ENCODE measurements around the gene MAGI2.
"Not testable (repeated sequence)": the region's sequence is repeated elsewhere in the genome, so short reads cannot be mapped to it uniquely, and the experiment has no call there.

The MAGI2 gene

DNA sequence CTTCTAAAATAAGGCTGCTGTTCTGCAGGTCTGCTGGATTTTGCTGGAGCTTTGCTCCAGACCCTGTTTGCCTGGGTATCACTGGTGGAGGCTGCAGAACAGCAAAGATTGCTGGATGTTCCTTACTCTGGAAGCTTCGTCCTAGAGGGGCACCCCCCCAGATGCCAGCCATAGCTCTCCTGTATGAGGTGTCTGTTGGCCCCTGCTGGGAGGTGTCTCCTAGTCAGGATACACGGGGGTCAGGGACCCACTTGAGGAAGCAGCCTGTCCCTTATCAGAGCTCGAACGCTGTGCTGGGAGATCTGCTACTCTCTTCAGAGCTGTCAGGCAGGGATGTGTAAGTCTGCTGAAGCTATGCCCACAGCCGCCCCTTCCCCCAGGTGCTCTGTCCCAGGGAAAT is 382.3 kb downstream of the MAGI2 start:
- in situ Hi-C loops (cut with HindIII; ENCODE audit: low sequenced_read_pairs): not testable (repeated sequence)

DNA sequence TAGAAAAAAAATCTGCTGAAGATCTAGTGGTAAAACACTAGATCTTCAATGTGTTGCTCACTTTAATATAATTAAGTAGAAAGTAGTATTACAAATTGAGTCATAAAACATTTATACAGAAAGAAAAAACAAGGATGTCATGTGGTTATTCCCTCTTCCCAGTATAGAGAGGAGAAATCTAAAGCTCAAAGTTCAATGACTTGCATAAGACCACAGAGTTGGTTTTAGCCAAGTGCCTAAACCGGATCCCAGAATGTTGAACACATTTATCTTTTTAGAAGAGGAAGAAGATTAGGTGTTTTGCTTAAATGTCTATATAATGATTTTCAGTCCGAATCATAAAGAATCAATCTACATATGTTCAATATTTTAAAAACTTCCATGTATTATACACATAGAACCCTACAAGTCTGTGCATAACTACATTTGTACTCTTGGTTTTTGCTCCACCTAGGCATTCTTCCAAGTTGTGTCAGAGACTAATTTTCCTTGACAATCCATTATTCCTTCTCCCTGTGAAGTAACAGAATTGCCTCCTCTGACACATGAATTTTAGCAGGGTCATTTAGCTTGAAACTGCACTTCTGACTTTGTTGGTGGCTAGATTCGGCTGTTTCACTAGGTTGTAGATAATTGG is 389.2 kb downstream of the MAGI2 start:
- in situ Hi-C loops (cut with HindIII; ENCODE audit: low sequenced_read_pairs): no loop called here

DNA sequence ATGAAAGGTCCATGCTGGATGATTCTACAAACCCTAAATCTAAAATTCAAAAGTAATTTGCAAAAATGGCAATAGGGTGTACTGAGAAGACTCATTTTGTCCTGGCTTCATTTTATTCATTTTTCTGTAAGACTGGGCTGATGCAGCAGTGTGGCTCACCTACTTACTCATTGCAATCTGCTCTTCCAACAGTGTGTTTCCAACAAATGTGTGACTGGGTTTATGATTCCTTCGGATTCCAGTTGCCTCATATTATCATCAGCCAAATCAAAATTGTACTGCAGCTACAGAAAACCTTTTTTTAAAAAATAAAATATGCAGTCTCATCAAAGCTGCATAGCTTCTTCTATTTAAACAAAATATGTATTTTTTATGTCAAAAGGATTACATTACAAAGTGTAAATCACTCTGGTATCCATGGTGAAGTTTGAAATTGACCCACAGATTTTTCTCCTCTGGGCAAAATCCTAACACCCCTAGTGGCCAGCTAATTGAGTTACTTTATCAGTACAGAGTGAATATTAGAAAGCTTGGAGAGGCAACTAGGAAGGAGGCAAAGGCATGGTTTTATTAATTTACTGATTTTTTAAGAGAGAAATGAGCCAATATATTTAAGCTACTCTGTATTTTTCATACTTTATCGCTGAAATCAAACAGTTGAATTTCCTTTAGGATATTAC is 390.3 kb downstream of the MAGI2 start:
- in situ Hi-C loops (cut with HindIII; ENCODE audit: low sequenced_read_pairs): no loop called here

DNA sequence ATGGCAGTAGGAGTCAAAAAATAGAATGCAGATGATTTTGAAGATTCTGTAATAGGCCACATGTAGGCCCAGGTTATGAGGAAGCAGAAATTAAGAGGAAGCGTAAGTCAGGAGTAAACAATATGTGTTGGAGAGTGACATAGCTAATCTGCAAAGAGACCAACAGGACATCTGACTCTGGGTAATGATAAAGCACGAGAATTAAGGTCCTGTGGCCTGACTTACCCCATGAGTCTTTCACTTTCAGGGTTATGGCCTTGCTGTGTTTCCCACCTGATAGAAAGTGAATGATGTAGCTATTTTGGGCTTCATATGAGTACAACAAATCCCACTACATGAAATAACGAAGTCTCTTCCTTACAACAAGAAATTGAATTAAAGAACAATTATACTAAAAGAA is 393.0 kb downstream of the MAGI2 start:
- in situ Hi-C loops (cut with HindIII; ENCODE audit: low sequenced_read_pairs): no loop called here

DNA sequence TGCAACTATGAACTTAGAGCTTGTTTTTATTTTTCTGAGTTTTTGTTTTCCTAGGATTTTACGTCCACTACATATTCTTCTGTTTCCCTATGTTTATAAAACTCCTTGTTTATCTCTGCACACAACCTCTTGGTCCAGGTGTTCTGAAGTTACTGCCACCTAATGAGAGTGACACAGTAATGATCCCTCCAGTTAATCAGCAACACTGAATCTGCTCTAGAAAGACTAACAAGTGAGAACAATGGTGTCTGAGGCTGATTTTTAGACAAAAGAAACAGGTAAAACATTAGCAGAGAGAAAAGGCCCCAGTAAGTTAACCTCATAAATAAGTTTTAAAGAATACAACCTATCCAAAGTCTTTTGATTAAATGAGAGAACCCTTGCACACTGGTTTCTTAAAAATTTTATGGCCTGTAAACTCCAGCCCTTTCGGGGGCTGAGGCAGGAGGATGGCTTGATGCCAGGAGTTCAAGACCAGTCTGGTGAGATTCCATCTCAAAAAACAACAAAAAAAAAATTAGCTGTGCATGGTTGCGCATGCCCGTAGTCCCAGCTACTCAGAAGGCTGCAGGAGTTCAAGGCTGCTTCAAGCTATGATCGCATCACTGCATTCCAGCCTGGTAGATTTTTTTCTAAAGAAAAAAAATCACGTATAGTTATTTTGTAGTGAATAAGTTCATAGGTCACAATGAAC is 397.6 kb downstream of the MAGI2 start:
- in situ Hi-C loops (cut with HindIII; ENCODE audit: low sequenced_read_pairs): no loop called here

DNA sequence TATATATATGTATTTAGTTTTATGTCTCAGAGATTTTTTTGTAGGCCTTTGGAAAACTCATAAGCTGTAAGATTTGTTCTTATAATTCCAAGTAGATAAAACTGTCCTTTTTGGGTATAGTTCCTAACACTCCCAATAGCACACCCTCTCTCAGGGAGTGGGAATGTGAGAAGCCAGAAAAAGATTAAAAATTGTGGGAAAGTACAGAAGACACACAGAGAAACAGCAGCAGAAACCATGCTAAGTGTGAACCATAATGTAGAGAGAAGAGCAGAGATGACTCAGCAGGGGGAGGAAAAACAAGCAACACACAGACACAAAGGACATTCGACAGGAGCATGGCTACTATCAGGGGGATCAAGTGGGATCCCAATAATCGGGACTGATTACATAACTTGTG is 401.6 kb downstream of the MAGI2 start:
- in situ Hi-C loops (cut with HindIII; ENCODE audit: low sequenced_read_pairs): no loop called here

DNA sequence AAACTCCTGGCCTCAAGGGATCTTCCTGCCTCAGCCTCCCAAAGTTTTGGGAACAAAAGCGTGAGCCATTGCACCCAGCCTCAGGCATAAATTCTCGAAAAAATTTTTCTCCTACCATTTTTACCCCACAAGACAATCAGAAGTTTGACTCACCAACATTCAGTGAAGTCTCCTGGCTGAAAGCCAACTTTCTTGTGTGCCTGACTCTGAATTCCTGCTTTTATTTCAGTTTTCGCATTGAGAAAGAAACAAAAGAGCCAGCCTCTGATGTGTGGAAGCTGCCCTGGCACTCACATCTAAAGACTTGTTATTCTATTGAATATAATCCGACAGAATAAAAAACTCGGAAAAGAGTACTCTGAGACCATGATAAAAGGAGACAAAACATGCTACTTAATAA is 402.9 kb downstream of the MAGI2 start:
- in situ Hi-C loops (cut with HindIII; ENCODE audit: low sequenced_read_pairs): no loop called here

DNA sequence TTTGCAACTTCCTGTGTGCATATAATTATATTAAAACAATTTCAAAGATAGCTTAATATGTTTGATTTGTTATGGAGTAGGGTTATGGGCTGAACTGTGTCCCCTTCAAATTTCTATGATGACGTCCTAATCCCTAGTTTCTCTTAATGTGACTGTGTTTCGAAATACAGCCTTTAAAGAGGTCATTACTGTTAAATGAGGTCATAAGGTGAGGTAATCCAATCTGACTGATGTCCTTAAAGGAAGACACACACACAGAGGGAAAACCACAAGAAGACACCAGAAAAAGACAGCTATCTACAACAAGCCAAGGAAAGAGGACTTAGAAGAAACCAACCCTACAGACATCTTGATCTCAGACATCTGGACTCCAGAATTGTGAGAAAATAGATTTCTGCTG is 407.4 kb downstream of the MAGI2 start:
- in situ Hi-C loops (cut with HindIII; ENCODE audit: low sequenced_read_pairs): no loop called here

DNA sequence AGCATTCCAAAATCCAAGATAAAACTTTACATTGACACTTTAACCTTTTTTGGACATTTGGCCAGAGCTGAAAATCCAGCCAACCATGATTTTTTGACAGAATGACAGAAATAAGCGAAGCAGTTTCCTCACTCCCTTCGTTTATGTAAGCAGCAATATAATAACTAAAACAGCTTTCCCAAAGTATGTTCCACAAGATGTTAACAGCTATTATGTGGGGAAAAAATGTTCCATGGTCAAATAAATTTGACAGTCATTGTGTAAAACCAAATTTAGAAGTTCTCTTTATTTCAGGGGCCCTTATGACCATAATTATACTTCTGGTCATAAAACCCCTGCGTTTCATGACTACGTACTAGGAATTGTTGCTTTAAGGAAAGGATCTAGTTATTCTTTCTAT is 416.5 kb downstream of the MAGI2 start:
- in situ Hi-C loops (cut with HindIII; ENCODE audit: low sequenced_read_pairs): no loop called here

DNA sequence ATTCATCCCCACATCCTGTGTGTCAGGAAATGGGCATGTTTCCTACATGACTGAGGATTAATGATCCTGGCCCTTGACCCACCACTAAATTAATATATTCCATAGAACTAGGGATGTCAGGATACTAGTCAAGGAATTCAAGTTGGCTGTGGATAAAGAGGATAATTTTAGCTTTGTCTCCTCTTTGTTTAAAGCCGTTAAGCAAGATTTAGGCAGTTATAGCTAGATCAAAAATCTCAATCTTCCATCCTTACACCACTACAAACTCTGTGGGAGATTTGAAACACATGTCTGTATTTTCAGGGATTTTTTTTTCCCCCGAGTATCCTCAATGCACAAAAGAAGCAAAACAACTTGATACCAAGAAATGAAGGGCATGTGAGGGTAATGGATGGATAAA is 417.1 kb downstream of the MAGI2 start:
- in situ Hi-C loops (cut with HindIII; ENCODE audit: low sequenced_read_pairs): no loop called here

DNA sequence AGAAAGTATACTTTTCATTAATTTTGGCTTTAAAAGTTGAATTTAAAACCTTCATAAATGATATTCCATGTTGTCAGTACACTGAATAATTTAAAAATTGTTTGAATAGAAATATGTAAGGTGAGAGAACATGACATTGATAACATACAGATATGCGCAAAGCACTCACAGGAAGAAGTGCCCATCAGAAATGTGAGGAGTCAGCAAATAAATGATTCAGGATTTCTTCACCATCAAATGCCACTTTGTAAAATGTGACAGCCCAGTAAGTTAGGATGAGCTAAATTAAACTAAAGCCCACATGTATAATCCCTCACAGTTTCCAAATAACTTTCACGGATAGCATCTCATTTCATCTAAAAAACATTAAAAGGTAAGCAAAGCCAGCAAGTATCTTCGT is 417.6 kb downstream of the MAGI2 start:
- in situ Hi-C loops (cut with HindIII; ENCODE audit: low sequenced_read_pairs): no loop called here

DNA sequence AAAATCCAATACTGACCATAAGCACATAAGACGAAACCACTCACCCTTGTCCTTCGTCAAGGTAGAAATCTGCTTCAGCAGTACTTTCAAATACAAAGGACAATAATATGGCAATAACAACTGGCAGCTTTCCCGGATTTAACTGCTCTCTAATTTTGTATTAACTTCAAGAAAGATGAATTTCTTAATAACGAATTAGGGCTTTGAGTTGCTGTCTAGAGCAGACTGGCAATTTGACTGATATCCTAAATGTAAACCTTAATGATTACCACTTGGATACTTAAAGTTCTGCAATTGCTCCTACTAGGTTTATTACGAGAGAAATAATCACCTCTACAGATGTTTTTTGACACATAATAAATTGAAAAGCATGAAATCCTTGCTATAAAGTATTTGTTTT is 418.7 kb downstream of the MAGI2 start:
- in situ Hi-C loops (cut with HindIII; ENCODE audit: low sequenced_read_pairs): no loop called here

DNA sequence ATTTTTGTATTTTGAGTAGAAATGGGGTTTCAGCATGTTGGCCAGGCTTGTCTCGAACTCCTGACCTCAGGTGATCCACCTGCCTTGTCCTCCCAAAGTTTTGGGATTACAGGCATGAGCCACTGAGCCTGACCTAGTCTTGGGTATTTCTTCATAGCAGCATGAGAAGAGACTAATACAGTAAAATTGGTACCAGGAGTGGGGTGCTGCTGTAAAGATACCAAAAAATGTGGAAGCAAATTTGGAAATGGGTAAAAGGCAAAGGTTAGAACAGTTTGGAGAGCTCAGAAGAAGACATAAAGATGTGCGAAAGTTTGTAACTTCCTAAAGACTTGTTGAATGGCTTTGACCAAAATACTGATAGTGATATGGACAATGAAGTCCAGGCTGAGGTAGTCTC is 433.8 kb downstream of the MAGI2 start:
- in situ Hi-C loops (cut with HindIII; ENCODE audit: low sequenced_read_pairs): not testable (repeated sequence)

DNA sequence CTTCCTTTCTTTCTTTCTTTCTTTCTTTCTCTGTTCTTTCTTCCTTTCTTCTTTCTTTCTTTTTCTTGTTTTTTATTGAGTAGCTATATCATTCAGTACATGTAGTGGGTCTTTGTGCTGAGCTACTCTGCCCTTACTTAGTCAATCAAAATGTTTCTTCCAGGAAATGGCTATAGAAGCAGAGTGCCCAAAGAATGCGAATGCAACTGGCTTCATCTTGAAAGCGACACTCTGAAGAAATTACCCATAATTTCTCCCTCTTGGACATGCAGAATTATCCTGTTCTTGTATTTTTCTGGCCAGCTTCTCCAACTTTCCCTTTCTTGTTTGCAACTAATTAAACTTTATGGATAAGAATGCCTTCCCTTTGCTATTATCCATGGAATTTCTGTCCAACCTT is 441.5 kb downstream of the MAGI2 start:
- in situ Hi-C loops (cut with HindIII; ENCODE audit: low sequenced_read_pairs): no loop called here

DNA sequence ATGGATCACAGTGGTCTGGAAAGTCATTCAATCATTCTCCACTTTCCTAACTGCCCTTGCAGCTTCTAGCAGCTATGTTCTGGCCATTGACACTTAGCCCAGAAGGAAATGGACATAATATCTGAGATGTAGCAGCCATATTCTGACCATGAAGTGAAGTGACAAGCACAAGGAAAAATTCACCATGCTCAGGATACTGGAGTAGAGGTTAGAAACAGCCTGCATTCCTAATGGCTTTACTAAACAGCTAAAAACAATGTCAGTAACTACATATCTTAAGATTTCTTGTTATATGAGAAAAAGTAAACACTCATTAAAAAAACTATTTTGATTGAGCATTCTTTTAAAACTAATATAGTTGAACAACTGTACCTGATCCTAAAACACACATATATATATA is 443.8 kb downstream of the MAGI2 start:
- in situ Hi-C loops (cut with HindIII; ENCODE audit: low sequenced_read_pairs): no loop called here

DNA sequence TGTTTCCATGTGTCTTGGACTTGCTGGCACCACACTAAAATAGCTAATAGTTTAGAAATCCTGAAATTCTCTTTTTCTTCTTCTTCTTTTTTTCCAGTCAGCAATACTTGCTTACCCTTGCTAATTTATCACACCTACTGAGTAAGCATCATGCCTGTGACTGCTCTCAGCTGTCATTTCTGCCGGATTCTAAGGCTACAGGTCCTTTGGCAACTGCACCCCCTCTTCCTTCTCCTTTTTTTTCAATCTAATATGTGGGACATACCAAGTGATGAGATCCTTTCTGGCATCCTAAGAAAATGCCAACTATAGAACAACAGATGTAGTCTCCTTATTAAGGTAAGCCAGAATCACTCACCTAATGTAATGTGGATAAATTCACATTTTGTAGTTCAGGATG is 444.7 kb downstream of the MAGI2 start:
- in situ Hi-C loops (cut with HindIII; ENCODE audit: low sequenced_read_pairs): no loop called here

DNA sequence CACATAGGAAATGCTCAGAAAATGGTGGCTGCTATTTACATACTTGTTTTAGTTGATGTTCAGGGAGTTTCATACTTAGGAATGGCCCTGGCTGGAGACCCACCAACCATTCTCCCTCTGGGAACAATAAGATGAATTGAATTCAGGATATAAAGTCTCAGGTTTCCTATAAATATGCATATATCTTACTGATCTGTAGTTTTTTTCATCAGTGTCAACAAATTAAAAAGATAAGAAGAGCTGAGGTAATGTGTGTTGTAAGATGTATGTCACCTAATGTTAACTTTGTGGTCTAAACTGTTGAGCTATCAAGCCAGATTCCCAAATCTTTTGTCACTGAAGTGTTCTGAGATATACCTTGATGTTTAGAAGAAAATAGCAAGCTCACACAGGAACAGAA is 457.5 kb downstream of the MAGI2 start:
- in situ Hi-C loops (cut with HindIII; ENCODE audit: low sequenced_read_pairs): no loop called here

DNA sequence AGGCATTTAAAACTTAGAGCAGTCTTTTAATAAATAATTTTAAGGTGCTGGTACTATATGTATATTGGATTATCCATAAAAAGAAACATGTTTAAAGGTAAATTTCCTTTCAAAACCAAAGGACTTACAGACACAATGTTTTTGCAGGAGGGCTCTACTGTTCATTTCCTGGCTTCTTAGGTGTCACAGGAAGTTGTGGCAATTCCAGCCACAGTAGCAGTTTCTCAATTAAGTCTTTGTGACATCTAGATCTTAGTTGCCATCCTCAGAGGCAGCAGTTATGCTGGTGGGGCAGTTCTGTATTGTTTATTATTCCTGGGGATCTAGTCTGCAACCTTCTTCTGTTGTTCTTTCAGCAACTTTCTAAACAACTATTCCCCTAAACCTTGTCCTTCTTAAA is 460.1 kb downstream of the MAGI2 start:
- in situ Hi-C loops (cut with HindIII; ENCODE audit: low sequenced_read_pairs): no loop called here

DNA sequence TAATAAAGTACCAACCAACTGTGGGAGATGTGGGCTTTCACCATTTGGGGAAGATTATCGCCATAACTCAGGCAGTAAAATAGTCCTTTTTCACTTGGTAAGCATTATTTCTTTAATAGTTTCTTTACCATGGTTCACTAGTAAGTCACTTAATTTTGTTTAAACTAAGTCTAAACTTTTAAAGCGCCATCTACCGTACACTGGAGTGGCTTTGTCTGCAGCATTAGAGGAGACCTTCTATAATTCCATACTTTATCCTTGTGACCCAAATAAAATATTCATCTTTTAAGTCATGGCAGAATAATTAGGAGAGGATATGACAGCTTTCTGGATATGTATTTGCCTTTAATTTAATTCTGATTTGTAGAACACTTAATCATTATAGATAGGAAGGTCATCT is 468.0 kb downstream of the MAGI2 start:
- in situ Hi-C loops (cut with HindIII; ENCODE audit: low sequenced_read_pairs): no loop called here

DNA sequence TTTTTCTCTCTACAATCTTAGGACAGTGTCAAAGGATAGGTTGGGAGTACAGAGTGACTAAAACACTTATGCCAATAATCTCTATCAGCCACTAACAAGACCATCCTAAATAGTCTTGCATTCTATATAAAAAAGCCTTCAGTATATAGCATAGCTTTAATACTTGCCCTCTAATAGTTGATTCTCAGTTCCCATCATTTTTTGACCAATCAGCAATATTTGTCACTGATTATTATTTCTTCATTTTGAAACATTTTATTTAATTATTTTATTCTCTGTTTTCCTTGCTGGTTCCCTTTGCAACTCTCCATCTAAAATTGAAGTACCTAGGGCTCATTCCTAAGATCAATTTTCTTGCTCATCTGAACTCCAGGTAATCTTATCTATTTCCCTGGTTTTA is 470.0 kb downstream of the MAGI2 start:
- in situ Hi-C loops (cut with HindIII; ENCODE audit: low sequenced_read_pairs): no loop called here

DNA sequence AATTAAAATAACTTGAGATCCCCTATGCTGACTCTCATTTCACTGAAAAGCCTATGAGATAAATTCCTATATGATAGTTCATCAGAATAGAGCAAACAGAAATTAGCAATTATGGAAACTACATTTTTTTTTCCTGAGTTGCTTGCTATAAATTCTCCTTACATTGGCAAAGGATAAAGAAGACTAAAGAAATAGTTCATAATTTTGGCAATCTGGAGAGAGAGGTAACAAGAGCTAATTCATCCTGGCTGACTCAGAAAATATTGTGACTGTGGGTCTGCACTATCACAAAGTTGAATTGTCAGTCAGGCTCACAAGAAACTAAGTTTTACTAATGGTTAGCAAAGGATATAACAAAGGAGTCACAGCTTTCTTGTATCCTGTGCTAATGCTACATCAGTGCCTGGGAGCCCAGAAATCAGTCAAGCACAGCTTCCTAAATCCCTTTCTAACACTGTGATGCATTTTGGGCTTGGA is 483.0 kb downstream of the MAGI2 start:
- in situ Hi-C loops (cut with HindIII; ENCODE audit: low sequenced_read_pairs): no loop called here

DNA sequence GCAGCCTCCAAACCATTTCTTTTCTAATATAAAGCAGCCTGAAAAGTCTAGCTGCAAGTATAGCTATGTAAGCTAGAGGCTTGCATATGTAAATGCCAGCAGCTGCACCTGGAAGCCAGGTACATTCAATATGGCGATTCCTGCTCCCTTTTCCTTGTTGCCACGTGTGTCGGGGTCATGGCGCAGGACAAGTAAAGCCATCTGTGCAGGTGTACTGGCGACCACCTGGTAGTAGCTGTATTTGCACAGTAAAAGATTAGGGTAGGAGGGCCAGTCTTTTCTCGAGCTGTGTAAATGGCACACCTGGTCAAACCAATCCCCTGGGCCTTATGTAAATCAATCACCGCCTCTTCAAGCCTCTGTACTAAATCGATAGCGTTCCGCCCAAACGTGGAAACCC is 484.5 kb downstream of the MAGI2 start:
- in situ Hi-C loops (cut with HindIII; ENCODE audit: low sequenced_read_pairs): no loop called here
